Astrocyte of the cerebellum (primary cell): ENCODE measurements around the gene KRT78.
"Not testable (repeated sequence)": the region's sequence is repeated elsewhere in the genome, so short reads cannot be mapped to it uniquely, and the experiment has no call there.

Source experiments
- DNase-seq: peaks from one replicate; pipeline ENCODE4 v3.0.0-alpha.2; 2011; ENCODE audit warnings: low read depth
- H3K4me3 ChIP-seq: 2 replicates; pipeline ENCODE4 v1.5.1; 2011; ENCODE audit warnings: mild to moderate bottlenecking, low read depth, low read length, moderate library complexity
- CTCF ChIP-seq: IDR thresholded peaks from 2 replicates; pipeline ENCODE4 v1.5.1; 2012; ENCODE audit warnings: low read length, low read depth, moderate library complexity, mild to moderate bottlenecking; ENCODE audit errors: missing control alignments
- in situ Hi-C: cut with HindIII; loops from 2 replicates; pipeline ENCODE4 v1.10.0; 2017; ENCODE audit warnings: low sequenced_read_pairs

Gene KRT78

GRCh38 chr12:52796429-52796794 lies 52.4 kb downstream of the KRT78 start:
- in situ Hi-C loops: no loop called here

DNA sequence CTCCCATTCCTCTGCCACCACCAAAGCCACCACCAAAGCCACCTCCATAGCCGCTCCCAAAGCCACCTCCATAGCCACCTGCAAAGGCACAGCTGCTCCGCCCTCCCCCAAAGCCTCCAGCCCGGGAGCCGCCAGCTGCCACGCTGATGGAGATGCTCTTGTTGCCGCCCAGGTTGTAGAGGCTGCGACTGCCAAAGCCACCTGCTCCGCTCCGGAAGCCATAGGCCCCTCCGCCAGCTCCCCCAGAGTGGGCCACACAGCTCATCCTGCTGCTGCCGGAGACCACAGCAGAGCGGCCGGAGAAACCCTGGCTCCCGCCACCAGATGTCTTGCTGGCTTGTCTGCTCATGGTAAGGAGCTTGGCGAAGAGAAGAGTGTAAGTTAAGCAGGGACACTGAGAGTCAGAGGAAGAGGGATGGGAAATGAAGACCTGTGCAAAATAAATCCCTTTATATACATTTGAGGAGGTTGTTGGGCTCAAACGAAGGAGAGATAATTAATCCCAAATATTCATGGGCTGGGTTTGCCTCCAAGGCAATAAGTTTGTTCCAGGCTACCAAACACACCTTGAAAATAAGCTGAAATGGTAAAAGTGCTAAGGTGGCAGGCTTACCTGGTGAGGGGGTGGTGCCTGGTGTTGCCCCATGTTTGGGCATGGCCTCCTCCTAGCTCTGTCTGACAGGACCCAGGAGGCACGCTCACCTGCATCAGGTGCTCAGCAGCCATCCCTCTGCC lies 52.9 kb downstream of the KRT78 start, which contains the start of gene KRT3:
TSS of gene KRT3 (minus strand) at position 424 of the 735 bp plus-strand sequence. CDS start at position 349, 75 bp downstream.
- H3K4me3 ChIP-seq: no peak within 1 kb of the TSS
- TF ChIP-seq CTCF: no peak
- in situ Hi-C loops: no loop called here
- DNase-seq: no peak

More at GRCh38 chr12:52796429-52796794, 52.4 kb downstream of the KRT78 start:
- no peak for DNase-seq
- no peak for TF ChIP-seq CTCF
- no peak overlapping the region for H3K4me3 ChIP-seq

GRCh38 chr12:52795332-52795674 lies 53.5 kb downstream of the KRT78 start:
- in situ Hi-C loops, H3K4me3 ChIP-seq, DNase-seq: not testable (repeated sequence)

DNA sequence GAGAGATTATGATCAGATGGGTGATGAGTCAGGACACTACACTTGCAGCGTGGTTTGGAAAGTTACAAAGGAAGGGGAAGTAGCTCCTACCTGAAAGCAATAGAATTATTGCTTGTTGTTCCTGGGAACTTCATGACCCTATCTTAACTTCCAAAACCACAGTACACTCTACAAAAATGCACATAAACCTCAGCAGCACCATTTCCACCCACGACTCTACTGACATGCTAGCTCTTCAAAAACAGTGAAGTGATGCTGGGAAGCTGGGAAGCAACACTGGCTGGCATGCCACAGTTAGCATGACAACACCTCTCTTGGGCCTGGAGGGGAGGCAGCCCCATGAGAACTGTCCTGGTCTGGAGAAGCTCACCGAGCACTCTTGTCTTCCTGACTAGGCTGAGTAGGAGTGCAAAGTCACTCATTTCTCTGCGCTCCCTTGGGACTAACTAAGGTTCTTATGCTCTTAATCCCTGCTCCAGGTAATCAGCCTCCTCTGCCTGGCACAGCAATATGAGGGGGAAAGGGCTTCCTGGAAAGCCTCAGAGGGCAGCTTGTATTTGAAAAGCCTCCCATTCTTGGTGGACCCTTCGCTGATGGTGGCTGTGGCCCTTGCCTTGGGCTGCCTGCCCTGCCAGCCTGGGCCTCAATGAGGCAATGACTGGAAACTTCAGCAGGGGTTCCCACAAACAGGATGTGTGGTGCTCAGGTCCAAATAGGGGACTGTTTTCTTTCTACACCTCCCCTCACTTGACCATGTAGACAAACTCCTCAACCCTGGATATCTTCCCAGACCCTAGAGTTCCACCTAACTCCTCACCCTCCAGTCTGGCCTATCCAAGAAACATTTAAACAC lies 54.1 kb downstream of the KRT78 start:
- DNase-seq: no peak
- H3K4me3 ChIP-seq: no peak overlapping the region
- TF ChIP-seq CTCF: no peak
- in situ Hi-C loops: no loop called here

- in situ Hi-C loops: no loop called here
- no peak overlapping the region for H3K4me3 ChIP-seq
- DNase-seq: no peak
- TF ChIP-seq CTCF: no peak
Measured at GRCh38 chr12:52792185-52793029, 56.4 kb downstream of the KRT78 start.

GRCh38 chr12:52791271-52792184 lies 57.3 kb downstream of the KRT78 start:
- no peak for TF ChIP-seq CTCF
- in situ Hi-C loops: no loop called here
- H3K4me3 ChIP-seq: no peak overlapping the region
- no peak for DNase-seq
